Germinal center (tissue), 1 donor: ENCODE results near the gene BTBD2.
"Not testable (repeated sequence)": the region's sequence is repeated elsewhere in the genome, so short reads cannot be mapped to it uniquely, and the experiment has no call there.

Experiments used
- DNase-seq: peaks from one replicate; pipeline ENCODE4 v3.0.0; 2012; ENCODE audit warnings: mixed read lengths, low spot score

BTBD2 gene

GRCh38 chr19:2039959-2040646 lies 24.6 kb upstream of the BTBD2 start:
- DNase-seq = no peak

- DNase-seq = no peak
These were observed 23.8 kb upstream of the BTBD2 start for GRCh38 chr19:2039089-2039958.

GRCh38 chr19:2038284-2039088 lies 23.0 kb upstream of the BTBD2 start:
- no peak for DNase-seq

GRCh38 chr19:2037651-2038255 lies 22.2 kb upstream of the BTBD2 start:
- DNase-seq = no peak

GRCh38 chr19:2036424-2036823 lies 20.9 kb upstream of the BTBD2 start:
- DNase-seq = no peak

- DNase-seq = no peak
These were observed 20.1 kb upstream of the BTBD2 start for GRCh38 chr19:2035590-2035991.

- DNase-seq = peak; percentile 74
These were observed 19.4 kb upstream of the BTBD2 start for GRCh38 chr19:2034729-2035589.

GRCh38 chr19:2034253-2034652 lies 18.7 kb upstream of the BTBD2 start:
- not testable (repeated sequence) for DNase-seq

GRCh38 chr19:2033825-2034159 lies 18.3 kb upstream of the BTBD2 start:
- no peak for DNase-seq

GRCh38 chr19:2033115-2033824 lies 17.8 kb upstream of the BTBD2 start:
- no peak for DNase-seq

- DNase-seq = no peak
These were observed 16.9 kb upstream of the BTBD2 start for GRCh38 chr19:2032296-2032941.

- DNase-seq = no peak
These were observed 11.8 kb upstream of the BTBD2 start for GRCh38 chr19:2027361-2027760.

- DNase-seq = no peak
These were observed 11.3 kb upstream of the BTBD2 start for GRCh38 chr19:2026770-2027169.

- no peak for DNase-seq
These were observed 6.8 kb upstream of the BTBD2 start for GRCh38 chr19:2022289-2022688.

- DNase-seq = no peak
These were observed 6.1 kb upstream of the BTBD2 start for GRCh38 chr19:2021453-2022140.

- no peak for DNase-seq
These were observed 3.2 kb upstream of the BTBD2 start for GRCh38 chr19:2018752-2019151.

GRCh38 chr19:2016041-2016807 lies 710 bp upstream of the BTBD2 start:
- DNase-seq = peak; percentile 67

GRCh38 chr19:2014731-2015607 lies 545 bp downstream of the BTBD2 start:
- peak; percentile 76 for DNase-seq
